Muscle of back (tissue), 11 donors: ENCODE data around the gene MAMSTR. TPM values are rescaled to one million over a fixed set of nuclear protein-coding genes. Genes with fewer than 3 reads are reported as not detected.
"Not testable (repeated sequence)": the region's sequence is repeated elsewhere in the genome, so short reads cannot be mapped to it uniquely, and the experiment has no call there.

ENCODE experiments used
- DNase-seq, 3 donors: peaks; one replicate each; pipeline versions ENCODE4 v3.0.0 to v3.0.0-alpha.2; 2013
- polyA plus RNA-seq, 10 donors: library from polyadenylated mRNA; unstranded; fragments of 120-200 nt; gene quantifications; one replicate each; pipeline ENCODE4 v1.2.1, GENCODE V29; 2013; ENCODE audit not compliant: insufficient read length in 10 of 10

MAMSTR gene
- polyA plus RNA-seq, 10 donors: 47.0 to 137 (median 107) TPM

GRCh38 chr19:48724796-48725753 is 5.5 kb upstream of the MAMSTR start:
- peak; percentile 89 to 94 (median 93) for DNase-seq

- no peak for DNase-seq
Measured at GRCh38 chr19:48722196-48722708, 2.7 kb upstream of the MAMSTR start.

- DNase-seq: peak; percentile 99 to 100 (median 100)
Measured at GRCh38 chr19:48720613-48721296, 1.2 kb upstream of the MAMSTR start.

GRCh38 chr19:48720251-48720612 is 707 bp upstream of the MAMSTR start:
- peak in 1 of 3 donors; percentile 59 for DNase-seq

DNA sequence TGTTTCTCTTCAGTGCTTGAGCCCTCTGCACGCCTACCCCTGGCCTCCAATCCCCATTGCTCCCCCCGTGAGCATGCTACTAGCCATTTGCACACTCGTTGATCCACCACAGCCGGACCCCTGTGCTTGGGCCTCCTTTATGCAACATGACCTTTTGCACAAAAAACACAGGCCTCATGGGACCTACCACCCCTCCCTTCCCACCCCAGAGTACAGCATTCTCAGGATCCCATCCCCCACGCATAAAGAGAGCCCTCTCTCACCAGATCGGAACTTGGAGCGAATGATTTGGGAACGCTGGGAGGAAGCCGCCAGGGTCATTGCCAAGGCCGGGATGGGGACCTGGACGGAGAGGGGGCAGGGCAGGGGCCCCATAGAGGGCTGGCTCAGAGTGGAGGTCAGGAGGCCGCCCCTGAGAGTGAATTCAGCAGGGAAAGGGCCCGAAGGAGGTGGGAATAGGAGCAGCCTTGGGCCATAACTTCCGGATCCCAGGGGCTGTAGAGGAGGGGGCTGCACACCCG is 754 bp downstream of the MAMSTR start:
- DNase-seq: peak in 1 of 3 donors; percentile 33

DNA sequence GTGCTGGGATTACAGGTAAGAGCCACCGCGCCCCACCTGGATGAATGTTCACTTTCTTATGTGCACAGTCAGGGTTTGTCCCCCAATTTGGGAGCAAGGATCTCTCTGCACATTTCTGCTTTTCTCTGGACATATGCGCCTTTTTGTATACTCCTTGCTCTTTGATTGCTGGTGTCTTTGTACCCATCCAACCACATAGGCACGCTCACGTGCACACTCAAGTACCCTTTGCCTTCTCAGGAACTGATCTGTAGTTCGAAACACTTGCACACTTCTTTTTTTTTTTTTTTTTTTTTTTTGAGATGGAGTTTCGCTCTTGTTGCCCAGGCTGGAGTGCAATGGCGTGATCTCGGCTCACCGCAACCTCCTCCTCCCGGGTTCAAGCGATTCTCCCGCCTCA is 1.4 kb downstream of the MAMSTR start:
- not testable (repeated sequence) for DNase-seq

DNA sequence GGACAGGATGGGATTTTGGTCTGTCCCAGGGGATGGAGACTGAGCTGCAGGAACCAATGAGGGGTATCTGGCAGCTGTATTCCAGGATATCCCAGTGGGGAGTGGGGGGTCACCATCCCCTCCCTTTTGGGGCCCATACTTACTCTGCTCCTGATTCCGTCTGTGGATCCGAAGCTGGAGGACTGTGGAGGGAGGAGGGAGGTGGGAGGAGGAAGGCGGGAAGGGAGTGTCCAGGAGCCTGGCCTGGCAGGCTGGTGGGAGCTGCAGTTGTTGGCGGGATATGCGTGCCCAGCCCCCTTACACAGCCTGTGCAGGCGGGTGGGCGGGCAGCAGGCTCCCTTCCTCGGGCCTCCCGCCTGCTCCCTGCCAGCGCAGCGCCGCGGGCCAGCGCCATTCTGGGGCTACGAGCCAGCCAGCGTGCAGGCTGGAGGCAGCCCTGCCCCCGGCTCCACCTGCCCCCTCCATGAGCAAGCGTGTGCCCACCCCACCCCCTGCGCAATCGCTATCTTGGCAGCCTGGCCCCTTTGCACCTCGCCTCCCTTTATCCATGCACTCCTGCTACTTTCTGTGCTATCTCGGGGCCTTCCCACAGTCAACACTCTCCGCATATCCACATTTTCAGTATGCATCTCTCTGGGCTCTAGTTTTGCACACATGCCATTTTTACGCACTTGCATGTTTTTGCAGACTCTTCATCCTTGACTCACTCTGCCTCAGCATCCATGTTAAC is 2.8 kb downstream of the MAMSTR start:
- peak; percentile 82 to 94 (median 84) for DNase-seq

DNA sequence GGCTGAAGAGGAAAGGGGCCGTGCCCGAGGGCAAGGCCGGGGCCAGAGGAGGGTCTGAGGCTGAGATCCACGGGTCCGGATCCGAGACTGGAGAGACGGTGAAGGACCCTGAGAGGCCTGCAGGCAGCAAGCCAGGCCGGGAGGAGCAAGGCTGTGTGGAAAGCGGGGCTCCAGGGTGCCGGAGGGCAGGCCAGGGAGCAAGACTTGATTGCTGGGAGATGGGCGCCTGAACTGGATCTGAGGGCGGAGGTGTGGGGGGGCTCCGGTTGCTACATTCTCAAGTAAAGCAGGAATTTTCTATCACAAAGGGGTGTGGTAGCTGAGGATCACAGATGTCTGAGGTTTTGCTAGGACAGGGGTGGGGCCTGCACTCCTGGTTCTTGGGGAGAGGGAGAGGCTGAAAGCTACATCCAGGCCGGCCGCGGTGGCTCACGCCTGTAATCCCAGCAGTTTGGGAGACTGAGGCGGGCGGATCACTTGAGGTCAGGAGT is 3.8 kb downstream of the MAMSTR start:
- DNase-seq: peak in 2 of 3 donors; percentile 44 to 79

GRCh38 chr19:48714759-48715675 is 4.5 kb downstream of the MAMSTR start:
- DNase-seq: peak in 1 of 3 donors; percentile 21

DNA sequence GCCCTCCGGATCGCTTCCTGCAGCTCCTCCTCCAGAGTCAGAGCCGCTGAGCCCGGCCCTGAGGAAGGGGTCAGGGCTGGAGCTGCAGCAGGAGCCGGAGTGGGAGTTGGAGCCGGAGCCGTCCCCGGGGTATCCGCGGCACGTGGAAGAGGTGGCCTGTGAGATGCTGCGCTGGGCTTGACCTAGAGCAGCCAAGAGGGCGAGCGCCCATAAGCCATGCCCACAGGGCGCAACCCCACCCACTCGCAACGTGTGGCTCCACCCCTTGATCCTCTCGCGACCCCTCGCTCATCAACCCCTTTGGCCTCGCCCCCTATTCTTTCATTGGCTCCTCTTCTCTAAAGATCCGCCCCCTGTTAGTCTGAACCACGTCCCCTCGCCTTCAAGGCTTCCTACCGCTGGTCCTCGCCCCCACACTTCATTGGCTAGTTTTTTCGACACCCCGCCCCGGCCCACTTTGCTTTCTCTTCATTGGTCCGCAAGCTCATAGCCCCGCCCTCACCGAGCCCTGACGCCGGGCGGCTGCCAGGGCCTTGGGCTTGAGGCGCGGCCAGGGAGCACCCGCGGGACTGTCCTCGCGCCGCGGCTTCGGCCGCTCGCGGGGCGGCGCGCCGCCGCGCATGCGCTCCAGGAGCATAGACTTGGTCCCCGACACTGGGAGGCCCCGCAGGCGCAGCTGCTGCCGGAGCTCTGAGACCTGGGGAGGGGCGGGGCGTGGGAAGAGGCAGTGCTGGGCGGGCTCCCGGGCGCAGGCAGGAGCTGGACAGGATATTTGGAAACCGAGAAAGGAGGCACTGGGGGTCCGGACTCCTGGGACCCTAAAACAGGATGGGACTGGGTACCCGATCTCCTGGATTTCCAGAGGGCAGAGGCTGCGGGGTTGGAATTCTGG is 5.4 kb downstream of the MAMSTR start:
- peak; percentile 99 to 100 (median 100) for DNase-seq

GRCh38 chr19:48713041-48713863 is 6.3 kb downstream of the MAMSTR start:
- peak in 1 of 3 donors; percentile 50 for DNase-seq

GRCh38 chr19:48711106-48711662 is 8.3 kb downstream of the MAMSTR start:
- no peak for DNase-seq

DNA sequence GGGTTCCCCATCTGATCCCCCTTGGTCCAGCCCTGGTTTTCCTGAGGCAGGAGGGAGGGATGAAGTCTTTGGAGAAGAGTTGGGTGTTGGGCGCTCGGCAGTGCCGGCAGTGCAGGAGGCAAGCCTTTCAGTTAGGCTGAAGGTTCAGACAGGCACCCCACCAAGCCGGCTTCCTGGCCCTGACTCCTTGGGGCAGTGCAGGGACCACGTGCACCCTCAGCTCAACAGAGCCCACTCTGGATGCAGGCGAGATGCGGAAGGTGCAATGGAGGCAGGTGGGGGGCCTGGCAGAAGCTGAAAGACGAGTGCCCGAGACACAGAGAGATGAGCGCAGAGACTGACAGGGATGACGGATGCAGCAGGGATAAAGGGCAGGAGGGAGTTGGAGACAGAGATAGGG is 11.1 kb downstream of the MAMSTR start:
- DNase-seq: no peak

DNA sequence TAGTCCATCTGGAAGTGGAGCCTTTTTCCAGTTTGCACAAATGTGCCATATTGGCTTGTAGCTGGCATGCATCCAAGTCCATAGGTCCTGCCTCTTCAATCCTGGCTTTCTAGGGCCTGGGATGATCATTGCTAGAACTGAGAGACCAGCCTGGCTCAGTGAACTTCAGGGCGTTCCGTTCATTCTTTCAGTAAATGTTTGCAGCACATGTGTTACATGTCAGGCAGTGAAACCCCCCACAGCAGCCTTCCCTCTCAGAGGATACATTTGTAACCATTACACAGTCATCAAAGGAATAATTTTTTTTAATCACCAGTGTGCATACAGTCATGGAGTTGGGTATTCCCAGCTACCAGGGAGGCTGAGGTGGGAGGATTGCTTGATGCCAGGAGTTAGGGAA is 14.1 kb downstream of the MAMSTR start:
- no peak for DNase-seq

GRCh38 chr19:48703316-48703715 is 16.2 kb downstream of the MAMSTR start:
- DNase-seq: no peak

DNA sequence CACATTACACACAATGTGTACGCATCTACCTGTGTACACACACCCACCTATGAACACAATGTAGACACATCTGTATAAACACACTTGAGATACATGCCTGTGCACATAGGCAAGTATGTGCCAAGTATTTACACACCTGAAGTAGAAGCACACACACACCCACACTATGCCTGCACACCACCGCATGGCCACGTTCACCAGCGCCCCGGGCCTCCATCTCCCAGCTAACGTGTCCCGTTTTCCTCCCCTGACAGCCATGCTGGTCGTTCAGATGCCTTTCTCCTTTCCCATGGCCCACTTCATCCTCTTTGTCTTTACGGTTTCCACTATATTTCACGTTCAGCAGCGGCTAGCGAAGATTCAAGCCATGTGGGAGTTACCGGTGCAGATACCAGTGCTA is 16.8 kb downstream of the MAMSTR start:
- DNase-seq: no peak

GRCh38 chr19:48698046-48698445 is 21.5 kb downstream of the MAMSTR start:
- DNase-seq: no peak
